ENCODE measurements around the gene PHTF1.

DNA sequence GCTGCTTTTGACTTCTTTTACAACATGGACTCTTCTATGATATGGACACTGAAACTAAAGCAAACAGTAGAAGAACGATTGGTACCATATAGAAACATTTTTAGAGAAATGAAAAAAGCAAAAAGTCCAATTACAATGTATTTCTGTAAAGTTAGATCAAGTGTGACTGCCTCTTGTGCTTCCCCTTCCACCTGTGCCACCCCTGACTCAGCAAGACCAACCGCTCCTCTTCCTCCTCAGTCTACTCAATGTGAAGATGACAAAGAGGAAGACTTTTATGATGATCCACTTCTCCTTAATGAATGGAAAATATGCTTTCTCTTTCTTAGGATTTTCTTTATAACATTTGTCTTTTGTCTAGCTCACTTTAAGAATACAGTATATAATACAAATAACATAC is 66.9 kb downstream of the PHTF1 start:
- TF ChIP-seq, protein P1, sequence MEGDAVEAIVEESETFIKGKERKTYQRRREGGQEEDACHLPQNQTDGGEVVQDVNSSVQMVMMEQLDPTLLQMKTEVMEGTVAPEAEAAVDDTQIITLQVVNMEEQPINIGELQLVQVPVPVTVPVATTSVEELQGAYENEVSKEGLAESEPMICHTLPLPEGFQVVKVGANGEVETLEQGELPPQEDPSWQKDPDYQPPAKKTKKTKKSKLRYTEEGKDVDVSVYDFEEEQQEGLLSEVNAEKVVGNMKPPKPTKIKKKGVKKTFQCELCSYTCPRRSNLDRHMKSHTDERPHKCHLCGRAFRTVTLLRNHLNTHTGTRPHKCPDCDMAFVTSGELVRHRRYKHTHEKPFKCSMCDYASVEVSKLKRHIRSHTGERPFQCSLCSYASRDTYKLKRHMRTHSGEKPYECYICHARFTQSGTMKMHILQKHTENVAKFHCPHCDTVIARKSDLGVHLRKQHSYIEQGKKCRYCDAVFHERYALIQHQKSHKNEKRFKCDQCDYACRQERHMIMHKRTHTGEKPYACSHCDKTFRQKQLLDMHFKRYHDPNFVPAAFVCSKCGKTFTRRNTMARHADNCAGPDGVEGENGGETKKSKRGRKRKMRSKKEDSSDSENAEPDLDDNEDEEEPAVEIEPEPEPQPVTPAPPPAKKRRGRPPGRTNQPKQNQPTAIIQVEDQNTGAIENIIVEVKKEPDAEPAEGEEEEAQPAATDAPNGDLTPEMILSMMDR (IDR thresholded peaks at IDR 0.05; ENCODE audit: low read length), result no peak
- no peak for TF ChIP-seq EZH2 (IDR thresholded peaks at IDR 0.05; ENCODE audit: borderline replicate concordance, low read length)

Measured in OCI-LY1 (cell line).